B cell (primary cell): ENCODE data around the gene SEMA4G.

Experiments used
- EZH2 ChIP-seq: IDR thresholded peaks from 2 replicates; pipeline ENCODE4 v1.6.1; 2012; ENCODE audit warnings: borderline replicate concordance, low read depth, mild to moderate bottlenecking, moderate library complexity, low read length; ENCODE audit not compliant: insufficient read depth, poor library complexity, severe bottlenecking
- TF ChIP-seq, protein P1 (sequence below): fragments of 200-600 bp; IDR thresholded peaks from one replicate; pipeline ENCODE4 v1.8.0; 2022; ENCODE audit warnings: antibody characterized with exemption, mild to moderate bottlenecking

- TF ChIP-seq EZH2 = no peak
- TF ChIP-seq, protein P1, sequence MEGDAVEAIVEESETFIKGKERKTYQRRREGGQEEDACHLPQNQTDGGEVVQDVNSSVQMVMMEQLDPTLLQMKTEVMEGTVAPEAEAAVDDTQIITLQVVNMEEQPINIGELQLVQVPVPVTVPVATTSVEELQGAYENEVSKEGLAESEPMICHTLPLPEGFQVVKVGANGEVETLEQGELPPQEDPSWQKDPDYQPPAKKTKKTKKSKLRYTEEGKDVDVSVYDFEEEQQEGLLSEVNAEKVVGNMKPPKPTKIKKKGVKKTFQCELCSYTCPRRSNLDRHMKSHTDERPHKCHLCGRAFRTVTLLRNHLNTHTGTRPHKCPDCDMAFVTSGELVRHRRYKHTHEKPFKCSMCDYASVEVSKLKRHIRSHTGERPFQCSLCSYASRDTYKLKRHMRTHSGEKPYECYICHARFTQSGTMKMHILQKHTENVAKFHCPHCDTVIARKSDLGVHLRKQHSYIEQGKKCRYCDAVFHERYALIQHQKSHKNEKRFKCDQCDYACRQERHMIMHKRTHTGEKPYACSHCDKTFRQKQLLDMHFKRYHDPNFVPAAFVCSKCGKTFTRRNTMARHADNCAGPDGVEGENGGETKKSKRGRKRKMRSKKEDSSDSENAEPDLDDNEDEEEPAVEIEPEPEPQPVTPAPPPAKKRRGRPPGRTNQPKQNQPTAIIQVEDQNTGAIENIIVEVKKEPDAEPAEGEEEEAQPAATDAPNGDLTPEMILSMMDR = no peak
These were observed 17.8 kb downstream of the SEMA4G start, which contains the start of the genes MRPL43 and TWNK for GRCh38 chr10:100986952-100987684.
